Loucy (cell line): Measurements from ENCODE around the gene FLCN.

Source experiments
- CTCF ChIP-seq: fragments of 200-600 bp; sonication (generic); conservative IDR thresholded peaks from 2 replicates; pipeline ENCODE4 v1.5.1; 2014; ENCODE audit warnings: mild to moderate bottlenecking, antibody characterized with exemption, low read length
- EZH2phosphoT487 ChIP-seq: fragments of 200-600 bp; IDR thresholded peaks from 2 replicates; pipeline ENCODE4 v1.6.1; 2018; ENCODE audit warnings: antibody characterized with exemption, mild to moderate bottlenecking, moderate library complexity, borderline replicate concordance

- TF ChIP-seq CTCF (no peak), EZH2phosphoT487 (no peak)
Observed at GRCh38 chr17:17180141-17180603, 56.8 kb downstream of the FLCN start.
